IMR-90 (cell line): ENCODE data around the gene FKBP6. TPM values are rescaled to one million over a fixed set of nuclear protein-coding genes. Genes with fewer than 3 reads are reported as not detected.

ENCODE experiments used
- ATAC-seq: fragments of 200-7000 bp; cut with Tn5 transposase; 2 replicates; pipeline ENCODE4 v1.9.1; 2020; ENCODE audit warnings: low read depth, mild to moderate bottlenecking, moderate library complexity
- BruUV-seq: library from RNA; stranded (reverse); fragments of 400-500 nt; replicated peaks from 2 replicates; lab custom pipeline; 2021; lab: Mats Ljungman, UMichigan
- CTCF ChIA-PET: fragments of 300-600 bp; formaldehyde crosslinking; extraction: SDS; loops from one replicate; lab custom pipeline; 2021; ENCODE audit warnings: antibody characterized with exemption; lab: Yijun Ruan, JAX
- POLR2A ChIA-PET: fragments of 300-600 bp; sonication (Branson Sonifier 250); formaldehyde crosslinking; loops from one replicate; lab custom pipeline; 2022; ENCODE audit warnings: antibody characterized with exemption; ENCODE audit not compliant: unreplicated experiment; lab: Charles Lee
- DNase-seq: peaks from one replicate; pipeline ENCODE4 v3.0.0; 2013
- H2AFZ ChIP-seq: replicated peaks from 2 replicates; pipeline ENCODE3; 2013; ENCODE audit warnings: low read length, mild to moderate bottlenecking; ENCODE audit not compliant: poor library complexity
- H2AK5ac ChIP-seq: 2 replicates; pipeline ENCODE4 v1.6.1; 2013; ENCODE audit warnings: low read depth, low read length, inconsistent platforms
- H2AK9ac ChIP-seq: replicated peaks from 2 replicates; pipeline ENCODE3; 2013; ENCODE audit warnings: mild to moderate bottlenecking, low read depth, low read length, moderate library complexity; ENCODE audit not compliant: poor library complexity
- H2BK120ac ChIP-seq: 2 replicates; pipeline ENCODE4 v1.6.1; 2013; ENCODE audit warnings: low read depth, low read length, inconsistent platforms
- H2BK15ac ChIP-seq: 3 replicates; pipeline ENCODE4 v1.6.1; 2013; ENCODE audit warnings: low read depth, low read length, inconsistent platforms
- H2BK20ac ChIP-seq: 2 replicates; pipeline ENCODE4 v1.6.1; 2013; ENCODE audit warnings: low read depth, mild to moderate bottlenecking, inconsistent platforms, low read length, moderate library complexity
- H2BK5ac ChIP-seq: 2 replicates; pipeline ENCODE4 v1.6.1; 2013; ENCODE audit warnings: mild to moderate bottlenecking, low read depth, low read length, inconsistent platforms; ENCODE audit not compliant: poor library complexity, severe bottlenecking
- H3K14ac ChIP-seq: replicated peaks from 2 replicates; pipeline ENCODE4 v1.6.1; 2013; ENCODE audit warnings: low read depth, low read length, inconsistent platforms
- H3K18ac ChIP-seq: 2 replicates; pipeline ENCODE4 v1.6.1; 2013; ENCODE audit warnings: low read depth, low read length, control low read depth
- H3K23ac ChIP-seq: 2 replicates; pipeline ENCODE4 v1.6.1; 2013; ENCODE audit warnings: low read depth, low read length, inconsistent platforms
- H3K27ac ChIP-seq: 2 replicates; pipeline ENCODE4 v1.5.1; 2013; ENCODE audit warnings: mild to moderate bottlenecking, control low read depth, low read length; ENCODE audit not compliant: insufficient read depth
- H3K27me3 ChIP-seq: 2 replicates; pipeline ENCODE4 v1.6.1; 2013; ENCODE audit warnings: low read length; ENCODE audit not compliant: control insufficient read depth, insufficient read depth
- H3K36me3 ChIP-seq: 2 replicates; pipeline ENCODE4 v1.6.1; 2013; ENCODE audit warnings: low read length, mixed read lengths; ENCODE audit not compliant: control insufficient read depth, insufficient read depth
- H3K4ac ChIP-seq: 2 replicates; pipeline ENCODE4 v1.6.1; 2013; ENCODE audit warnings: low read depth, low read length, inconsistent platforms
- H3K4me1 ChIP-seq: 2 replicates; pipeline ENCODE4 v1.6.1; 2013; ENCODE audit warnings: low read length, mixed read lengths; ENCODE audit not compliant: control insufficient read depth, insufficient read depth
- H3K4me2 ChIP-seq: 2 replicates; pipeline ENCODE4 v1.6.1; 2013; ENCODE audit warnings: low read depth, mild to moderate bottlenecking, control low read depth, low read length, moderate library complexity
- H3K4me3 ChIP-seq: 2 replicates; pipeline ENCODE4 v1.5.1; 2013; ENCODE audit warnings: low read depth, mild to moderate bottlenecking, control low read depth, low read length, moderate library complexity; ENCODE audit not compliant: insufficient read depth
- H3K56ac ChIP-seq: 2 replicates; pipeline ENCODE4 v1.6.1; 2013; ENCODE audit warnings: low read length, inconsistent platforms; ENCODE audit not compliant: insufficient read depth; ENCODE audit errors: extremely low read depth
- H3K79me1 ChIP-seq, 2 experiments: 2 replicates each; pipeline ENCODE4 v1.6.1; 2013; ENCODE audit warnings: low read length in 2 of 2, inconsistent platforms in 1 of 2, low read depth in 1 of 2
- H3K9ac ChIP-seq: 2 replicates; pipeline ENCODE4 v1.6.1; 2013; ENCODE audit warnings: low read depth, low read length, control low read depth
- H3K9me1 ChIP-seq: 2 replicates; pipeline ENCODE4 v1.6.1; 2013; ENCODE audit warnings: low read length, inconsistent platforms; ENCODE audit not compliant: insufficient read depth
- H3K9me3 ChIP-seq: 2 replicates; pipeline ENCODE4 v1.6.1; 2013; ENCODE audit warnings: low read length; ENCODE audit not compliant: control insufficient read depth, insufficient read depth
- H4K20me1 ChIP-seq: 2 replicates; pipeline ENCODE4 v1.6.1; 2013; ENCODE audit warnings: low read length, inconsistent platforms; ENCODE audit not compliant: insufficient read depth
- H4K5ac ChIP-seq: 2 replicates; pipeline ENCODE4 v1.6.1; 2013; ENCODE audit warnings: mild to moderate bottlenecking, low read depth, low read length, control low read depth
- H4K8ac ChIP-seq, 2 experiments: 2 replicates each; pipeline ENCODE4 v1.6.1; 2013; ENCODE audit warnings: low read depth in 2 of 2, low read length in 2 of 2, control low read depth in 1 of 2, inconsistent platforms in 1 of 2
- H4K91ac ChIP-seq: 2 replicates; pipeline ENCODE4 v1.6.1; 2013; ENCODE audit warnings: low read depth, low read length, inconsistent platforms; ENCODE audit not compliant: insufficient read depth
- BHLHE40 ChIP-seq: fragments of 150-350 bp; IDR thresholded peaks from 2 replicates; pipeline ENCODE4 v1.6.1; 2016; ENCODE audit warnings: mild to moderate bottlenecking, low read depth, low read length
- CEBPB ChIP-seq: IDR thresholded peaks from 2 replicates; pipeline ENCODE4 v1.6.1; 2012; ENCODE audit warnings: low read depth, low read length, improper control_type of control experiment
- CHD1 ChIP-seq: IDR thresholded peaks from 2 replicates; pipeline ENCODE4 v1.6.1; 2012; ENCODE audit warnings: low read depth, low read length, improper control_type of control experiment
- CTCF ChIP-seq: conservative IDR thresholded peaks from 2 replicates; pipeline ENCODE4 v1.5.1; 2012; ENCODE audit warnings: mild to moderate bottlenecking, low read depth, low read length, improper control_type of control experiment
- MAFK ChIP-seq: IDR thresholded peaks from 2 replicates; pipeline ENCODE4 v1.6.1; 2012; ENCODE audit warnings: low read depth, low read length, improper control_type of control experiment
- MAZ ChIP-seq: IDR thresholded peaks from 2 replicates; pipeline ENCODE4 v1.6.1; 2012; ENCODE audit warnings: low read depth, mild to moderate bottlenecking, low read length, improper control_type of control experiment, moderate library complexity, borderline replicate concordance
- MXI1 ChIP-seq: IDR thresholded peaks from 2 replicates; pipeline ENCODE4 v1.6.1; 2012; ENCODE audit warnings: low read depth, mild to moderate bottlenecking, low read length, moderate library complexity, borderline replicate concordance
- NFE2L2 ChIP-seq: fragments of 150-350 bp; IDR thresholded peaks from 2 replicates; pipeline ENCODE4 v1.6.1; 2016; ENCODE audit warnings: low read depth, mild to moderate bottlenecking, low read length
- RAD21 ChIP-seq: IDR thresholded peaks from 2 replicates; pipeline ENCODE4 v1.6.1; 2012; ENCODE audit warnings: low read length, improper control_type of control experiment
- RCOR1 ChIP-seq: IDR thresholded peaks from 2 replicates; pipeline ENCODE4 v1.6.1; 2012; ENCODE audit warnings: mild to moderate bottlenecking, low read length, improper control_type of control experiment; ENCODE audit not compliant: insufficient replicate concordance
- RFX5 ChIP-seq: IDR thresholded peaks from 2 replicates; pipeline ENCODE4 v1.8.0; 2012; ENCODE audit warnings: low read depth, mild to moderate bottlenecking, low read length, moderate library complexity
- SMC3 ChIP-seq: fragments of 150-350 bp; IDR thresholded peaks from 2 replicates; pipeline ENCODE4 v1.6.1; 2016; ENCODE audit warnings: low read depth, mild to moderate bottlenecking, antibody characterized with exemption, low read length, moderate library complexity
- USF2 ChIP-seq: fragments of 150-350 bp; IDR thresholded peaks from 2 replicates; pipeline ENCODE4 v1.6.1; 2017; ENCODE audit warnings: mild to moderate bottlenecking, antibody characterized with exemption, low read length, low read depth
- WGBS, 2 experiments: methylation state at CpG; one replicate each; pipeline versions ENCODE4 v1.1.5 to v1.1.7; 2013; ENCODE audit warnings: missing lambda C conversion rate in 2 of 2; ENCODE audit not compliant: insufficient read length in 1 of 2; ENCODE audit errors: extremely low coverage in 2 of 2; 5-methylcytosine and 5-hydroxymethylcytosine counted together
- dilution Hi-C: fragments of 300-500 bp; cut with HindIII; formaldehyde crosslinking; loops from one replicate; pipeline ENCODE4 v1.14.3; 2018; ENCODE audit warnings: low sequenced_read_pairs; ENCODE audit not compliant: unreplicated experiment
- in situ Hi-C: fragments of 300-500 bp; cut with MboI; formaldehyde crosslinking; loops from 3 replicates; pipeline ENCODE4 v1.14.3; 2019; ENCODE audit warnings: low sequenced_read_pairs, inconsistent platforms, mixed read lengths
- intact Hi-C: fragments of 100-400 bp; cut with micrococcal nuclease; formaldehyde crosslinking; loops from 2 replicates; pipeline ENCODE4 v1.10.0; 2022
- polyA plus RNA-seq, 3 experiments: library from polyadenylated mRNA; depleted of rRNA; stranded (reverse); fragments of >200 nt; gene quantifications; 2 replicates each; pipeline ENCODE4 v1.2.3, GENCODE V29; 2012; ENCODE audit warnings: low replicate concordance in 1 of 3
- total RNA-seq: library from RNA; depleted of rRNA; stranded (reverse); fragments of >200 nt; gene quantifications from 2 replicates; pipeline ENCODE4 v1.2.3, GENCODE V29; 2012

The FKBP6 gene
- total and polyA plus RNA-seq, 2 of the 4 experiments (the other 2 are of a cell fraction) = not detected

- H3K9me3 ChIP-seq = peaks cover 9% of the 10 kb centered on the region
- no peak overlapping the region for H3K27ac ChIP-seq
- H2BK5ac ChIP-seq = no peak overlapping the region
- no peak overlapping the region for H2BK20ac ChIP-seq
- H2BK15ac ChIP-seq = no peak overlapping the region
- 85% methylated on average over 5 of the region's 9 CpGs; no CpG with 5 or more reads in 1 of the 2 experiments for WGBS, 2 experiments
- H2AK9ac ChIP-seq = no peak overlapping the region
- ChIA-PET POLR2A (no interaction called here), CTCF (no interaction called here)
- H4K91ac ChIP-seq = no peak overlapping the region
- H2AK5ac ChIP-seq = no peak overlapping the region
- H3K18ac ChIP-seq = no peak overlapping the region
- H3K27me3 ChIP-seq = peaks cover 4% of the 10 kb centered on the region
- dilution Hi-C loops = no loop called here
- no peak overlapping the region for H3K23ac ChIP-seq
- H3K36me3 ChIP-seq = no peaks in the 10 kb centered on the region
- no peak overlapping the region for H3K4me2 ChIP-seq
- in situ Hi-C loops = no loop called here
- H4K20me1 ChIP-seq = no peaks in the 10 kb centered on the region
- H3K4me1 ChIP-seq = peaks cover 4% of the 10 kb centered on the region; the same call in 1 of the 2 replicates
- H2BK120ac ChIP-seq = no peak overlapping the region
- DNase-seq (no peak), ATAC-seq (no peak)
- H3K4ac ChIP-seq = no peak overlapping the region
- no peak overlapping the region for H4K8ac ChIP-seq
- no peak overlapping the region for H3K56ac ChIP-seq
- no TSS peak for BruUV-seq
- H4K5ac ChIP-seq = no peak overlapping the region
- no peak overlapping the region for H3K9ac ChIP-seq
- peaks cover 4% of the 10 kb centered on the region; the same call in 1 of the 2 replicates for H3K9me1 ChIP-seq
- no peak overlapping the region for H3K4me3 ChIP-seq
- no peaks in the 10 kb centered on the region for H3K79me1 ChIP-seq
- intact Hi-C loops = loop anchor here (5.0 kb wide), 2 partner anchors 33 to 73 kb away; no protein-coding TSS in a partner anchor
- no peak overlapping the region for H2AFZ ChIP-seq
- no peak for TF ChIP-seq MAZ
- TF ChIP-seq MXI1 = no peak
- no peak for TF ChIP-seq BHLHE40
- TF ChIP-seq CHD1 = no peak
- TF ChIP-seq CTCF = no peak
- TF ChIP-seq CEBPB = no peak
- no peak for TF ChIP-seq RAD21
- TF ChIP-seq MAFK = no peak
- no peak for TF ChIP-seq RCOR1
- no peak for TF ChIP-seq SMC3
- no peak for TF ChIP-seq USF2
- no peak for TF ChIP-seq NFE2L2
- no peak for TF ChIP-seq RFX5
- H3K14ac ChIP-seq = no peak overlapping the region
These were observed 26.2 kb downstream of the FKBP6 start for GRCh38 chr7:73354196-73354595.
